22Rv1 (cell line): Measurements from ENCODE around the gene SCN1B.

ENCODE experiments used
- ZFX ChIP-seq: fragments of 450-650 bp; IDR thresholded peaks from 2 replicates; pipeline ENCODE4 v1.6.1; 2017; ENCODE audit warnings: antibody characterized with exemption, borderline replicate concordance
- TF ChIP-seq, protein P1 (sequence below): fragments of 450-650 bp; IDR thresholded peaks from 2 replicates; pipeline ENCODE4 v1.5.1; 2017; ENCODE audit warnings: mild to moderate bottlenecking

DNA sequence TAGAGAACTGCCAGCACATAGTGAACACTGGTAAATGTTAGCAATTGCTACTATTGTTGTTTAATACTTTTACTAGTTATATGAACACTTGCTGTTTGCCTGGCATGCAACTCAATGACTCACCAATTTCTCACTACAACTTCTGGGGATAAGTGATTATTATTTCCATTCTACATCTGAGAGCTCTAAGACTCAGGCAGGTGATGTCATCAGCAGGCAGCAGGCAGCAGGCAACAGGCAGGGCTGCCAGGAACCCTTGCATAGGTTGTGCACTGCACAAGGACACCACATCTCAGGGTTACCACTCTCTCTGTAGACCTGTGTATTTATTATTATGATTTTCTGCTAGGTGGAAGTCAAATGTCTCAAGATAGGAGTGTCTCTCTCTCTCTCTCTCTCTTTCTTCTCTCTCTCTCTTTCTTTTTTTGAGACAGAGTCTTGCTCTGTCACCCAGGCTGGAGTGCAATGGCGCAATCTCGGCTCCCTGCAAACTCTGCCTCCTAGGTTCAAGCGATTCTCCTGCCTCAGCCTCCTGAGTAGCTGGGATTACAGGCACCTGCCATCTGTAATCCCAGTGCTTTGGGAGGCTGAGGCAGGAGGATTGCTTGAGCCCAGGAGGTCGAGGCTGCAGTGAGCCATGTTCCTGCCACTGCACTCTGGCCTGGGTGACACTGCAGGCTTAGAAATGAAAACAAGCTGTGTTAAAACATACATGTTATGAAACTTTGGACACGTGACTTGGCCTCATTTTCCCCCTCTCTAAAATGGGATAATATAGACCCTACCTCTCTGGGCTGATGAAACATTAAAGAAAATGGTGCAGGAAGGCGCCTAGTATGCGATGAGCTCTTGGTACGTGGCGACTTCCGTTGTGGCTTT is 33.9 kb downstream of the SCN1B start:
- TF ChIP-seq, protein P1, sequence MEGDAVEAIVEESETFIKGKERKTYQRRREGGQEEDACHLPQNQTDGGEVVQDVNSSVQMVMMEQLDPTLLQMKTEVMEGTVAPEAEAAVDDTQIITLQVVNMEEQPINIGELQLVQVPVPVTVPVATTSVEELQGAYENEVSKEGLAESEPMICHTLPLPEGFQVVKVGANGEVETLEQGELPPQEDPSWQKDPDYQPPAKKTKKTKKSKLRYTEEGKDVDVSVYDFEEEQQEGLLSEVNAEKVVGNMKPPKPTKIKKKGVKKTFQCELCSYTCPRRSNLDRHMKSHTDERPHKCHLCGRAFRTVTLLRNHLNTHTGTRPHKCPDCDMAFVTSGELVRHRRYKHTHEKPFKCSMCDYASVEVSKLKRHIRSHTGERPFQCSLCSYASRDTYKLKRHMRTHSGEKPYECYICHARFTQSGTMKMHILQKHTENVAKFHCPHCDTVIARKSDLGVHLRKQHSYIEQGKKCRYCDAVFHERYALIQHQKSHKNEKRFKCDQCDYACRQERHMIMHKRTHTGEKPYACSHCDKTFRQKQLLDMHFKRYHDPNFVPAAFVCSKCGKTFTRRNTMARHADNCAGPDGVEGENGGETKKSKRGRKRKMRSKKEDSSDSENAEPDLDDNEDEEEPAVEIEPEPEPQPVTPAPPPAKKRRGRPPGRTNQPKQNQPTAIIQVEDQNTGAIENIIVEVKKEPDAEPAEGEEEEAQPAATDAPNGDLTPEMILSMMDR = no peak
- no peak for TF ChIP-seq ZFX
